Pulmonary artery endothelial cell (primary cell): ENCODE measurements around the gene RARG. TPM values are rescaled to one million over a fixed set of nuclear protein-coding genes. Genes with fewer than 3 reads are reported as not detected.

Source experiments
- DNase-seq: peaks from one replicate; pipeline ENCODE4 v3.0.0-alpha.2; 2011; ENCODE audit warnings: low read depth, low spot score
- total RNA-seq: library from RNA; depleted of rRNA; stranded (reverse); fragments of >200 nt; gene quantifications from 2 replicates; pipeline ENCODE4 v1.2.3, GENCODE V29; 2014

RARG gene
- total RNA-seq, 1 donor from 2014 or later, result 4.2 TPM

GRCh38 chr12:53245286-53245685 is 13.3 kb upstream of the RARG start:
- DNase-seq, result no peak

GRCh38 chr12:53244337-53244736 is 12.3 kb upstream of the RARG start:
- no peak for DNase-seq

GRCh38 chr12:53241623-53242412 is 9.8 kb upstream of the RARG start:
- DNase-seq, result no peak

- no peak for DNase-seq
Observed at GRCh38 chr12:53239643-53240258, 7.7 kb upstream of the RARG start.

- DNase-seq, result no peak
Observed at GRCh38 chr12:53236443-53237111, 4.6 kb upstream of the RARG start.

GRCh38 chr12:53235742-53236442 is 3.9 kb upstream of the RARG start:
- no peak for DNase-seq

GRCh38 chr12:53235164-53235563 is 3.2 kb upstream of the RARG start:
- no peak for DNase-seq

- DNase-seq, result no peak
Observed at GRCh38 chr12:53234271-53234914, 2.4 kb upstream of the RARG start.

- no peak for DNase-seq
Observed at GRCh38 chr12:53233671-53234121, 1.7 kb upstream of the RARG start.

GRCh38 chr12:53232646-53233461 is 845 bp upstream of the RARG start:
- DNase-seq, result no peak

- DNase-seq, result no peak
Observed at GRCh38 chr12:53231671-53231920, 413 bp downstream of the RARG start.

- DNase-seq, result no peak
Observed at GRCh38 chr12:53230108-53230845, 1.7 kb downstream of the RARG start.

- DNase-seq, result no peak
Observed at GRCh38 chr12:53229454-53229853, 2.6 kb downstream of the RARG start.

GRCh38 chr12:53227836-53228235 is 4.2 kb downstream of the RARG start:
- DNase-seq, result no peak

- DNase-seq, result no peak
Observed at GRCh38 chr12:53227341-53227740, 4.7 kb downstream of the RARG start.

GRCh38 chr12:53226815-53227214 is 5.2 kb downstream of the RARG start:
- no peak for DNase-seq

GRCh38 chr12:53225635-53226424 is 6.2 kb downstream of the RARG start:
- DNase-seq, result no peak

GRCh38 chr12:53224897-53225634 is 6.9 kb downstream of the RARG start:
- DNase-seq, result no peak
